Fibroblast of mammary gland (primary cell): Measurements from ENCODE around the gene TYSND1.
A peak's percentile ranks its signal among the peaks of the same experiment; 100 is the strongest.
"Not testable (repeated sequence)": the region's sequence is repeated elsewhere in the genome, so short reads cannot be mapped to it uniquely, and the experiment has no call there.

ENCODE experiments used
- DNase-seq: peaks from one replicate; pipeline ENCODE4 v3.0.0-alpha.2; 2010; ENCODE audit warnings: low read depth
- H3K4me3 ChIP-seq: 2 replicates; pipeline ENCODE4 v1.5.1; 2011; ENCODE audit warnings: low read depth, mild to moderate bottlenecking, low read length, moderate library complexity; ENCODE audit not compliant: control insufficient read depth
- TF ChIP-seq, protein P1 (sequence below): conservative IDR thresholded peaks from 2 replicates; pipeline ENCODE4 v1.5.1; 2011; ENCODE audit warnings: low read depth, low read length, inconsistent platforms; ENCODE audit not compliant: control insufficient read depth, insufficient read depth

Gene TYSND1

DNA sequence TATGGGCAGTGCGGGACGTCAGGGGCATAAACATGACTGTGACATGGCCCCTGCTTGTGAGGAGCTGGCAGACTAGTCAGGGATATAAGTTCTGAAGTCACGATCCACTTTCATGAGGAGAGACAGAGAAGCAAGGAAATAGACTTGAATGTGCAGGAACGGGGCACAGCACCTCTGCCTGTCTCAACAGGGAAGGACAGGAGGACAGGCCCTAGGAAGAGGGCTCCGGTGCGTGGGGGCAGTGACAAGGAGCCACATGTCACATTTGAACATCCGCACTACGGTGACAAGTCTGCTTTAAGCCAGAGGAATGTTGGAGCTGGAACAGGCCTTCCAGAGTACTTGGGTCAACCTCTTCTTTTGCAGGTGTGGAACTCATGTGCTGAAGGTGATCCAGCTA, 43.6 kb upstream of the TYSND1 start:
- TF ChIP-seq, protein P1, sequence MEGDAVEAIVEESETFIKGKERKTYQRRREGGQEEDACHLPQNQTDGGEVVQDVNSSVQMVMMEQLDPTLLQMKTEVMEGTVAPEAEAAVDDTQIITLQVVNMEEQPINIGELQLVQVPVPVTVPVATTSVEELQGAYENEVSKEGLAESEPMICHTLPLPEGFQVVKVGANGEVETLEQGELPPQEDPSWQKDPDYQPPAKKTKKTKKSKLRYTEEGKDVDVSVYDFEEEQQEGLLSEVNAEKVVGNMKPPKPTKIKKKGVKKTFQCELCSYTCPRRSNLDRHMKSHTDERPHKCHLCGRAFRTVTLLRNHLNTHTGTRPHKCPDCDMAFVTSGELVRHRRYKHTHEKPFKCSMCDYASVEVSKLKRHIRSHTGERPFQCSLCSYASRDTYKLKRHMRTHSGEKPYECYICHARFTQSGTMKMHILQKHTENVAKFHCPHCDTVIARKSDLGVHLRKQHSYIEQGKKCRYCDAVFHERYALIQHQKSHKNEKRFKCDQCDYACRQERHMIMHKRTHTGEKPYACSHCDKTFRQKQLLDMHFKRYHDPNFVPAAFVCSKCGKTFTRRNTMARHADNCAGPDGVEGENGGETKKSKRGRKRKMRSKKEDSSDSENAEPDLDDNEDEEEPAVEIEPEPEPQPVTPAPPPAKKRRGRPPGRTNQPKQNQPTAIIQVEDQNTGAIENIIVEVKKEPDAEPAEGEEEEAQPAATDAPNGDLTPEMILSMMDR = no peak
- no peak overlapping the region for H3K4me3 ChIP-seq
- no peak for DNase-seq

DNA sequence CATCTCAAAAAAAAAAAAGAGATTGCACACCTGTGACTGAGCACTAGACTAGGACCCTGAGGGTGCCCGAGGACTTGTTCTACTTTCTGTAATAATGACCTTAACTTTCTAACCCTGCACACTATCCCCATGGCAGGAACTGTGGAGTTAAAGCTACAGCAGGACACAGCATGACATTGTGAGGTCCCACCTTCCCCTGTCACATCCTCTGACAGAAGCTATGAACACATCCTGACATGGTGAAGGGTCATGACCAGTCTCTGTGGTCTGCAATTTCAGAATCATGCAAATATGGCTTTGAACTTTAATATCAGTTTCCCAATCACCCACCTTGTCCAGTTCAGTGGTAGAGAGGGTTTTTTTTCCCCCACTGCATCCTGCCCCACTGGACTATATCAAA, 42.3 kb upstream of the TYSND1 start:
- H3K4me3 ChIP-seq = no peak overlapping the region
- TF ChIP-seq, protein P1 = no peak
- DNase-seq = no peak

DNA sequence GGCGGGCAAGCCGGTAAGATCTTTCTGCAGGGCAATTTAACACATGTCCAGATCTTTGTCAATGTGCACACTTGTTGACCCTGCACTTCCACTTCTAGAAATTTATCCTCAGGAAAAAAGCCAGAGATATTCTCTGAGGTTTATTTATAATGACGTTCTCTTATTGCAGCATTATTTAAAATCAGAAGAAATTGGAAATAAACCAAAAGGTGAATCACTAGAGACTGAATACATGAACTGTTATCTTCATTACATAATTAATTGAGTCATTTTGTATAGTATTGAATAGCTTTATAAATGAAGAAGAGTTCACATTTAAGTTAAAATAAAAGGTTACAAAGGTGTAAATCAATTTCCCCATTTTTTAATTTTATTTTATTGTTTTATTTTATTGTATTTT, 40.1 kb upstream of the TYSND1 start:
- TF ChIP-seq, protein P1 = no peak
- no peak overlapping the region for H3K4me3 ChIP-seq
- peak; percentile 54 for DNase-seq

DNA sequence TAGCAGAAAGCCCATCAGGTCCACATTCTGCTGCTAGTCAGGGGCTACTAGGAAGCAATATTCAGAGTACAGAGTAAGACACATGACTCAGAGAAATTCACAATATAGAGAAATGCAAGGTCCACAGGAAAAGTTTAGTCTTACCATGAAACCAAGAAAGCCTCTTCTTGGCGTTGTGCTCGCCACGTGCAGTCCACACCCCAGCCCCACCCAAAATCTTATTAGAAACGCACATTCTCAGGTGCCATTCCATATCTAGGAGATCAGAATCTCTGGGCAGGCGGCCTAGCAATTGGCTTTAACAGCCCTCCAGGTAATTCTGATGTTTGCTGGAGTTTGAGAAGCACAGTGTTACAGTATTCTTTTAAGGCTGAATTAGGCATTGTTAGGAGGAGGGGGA, 39.6 kb upstream of the TYSND1 start:
- no peak overlapping the region for H3K4me3 ChIP-seq
- TF ChIP-seq, protein P1 = no peak
- DNase-seq = no peak

DNA sequence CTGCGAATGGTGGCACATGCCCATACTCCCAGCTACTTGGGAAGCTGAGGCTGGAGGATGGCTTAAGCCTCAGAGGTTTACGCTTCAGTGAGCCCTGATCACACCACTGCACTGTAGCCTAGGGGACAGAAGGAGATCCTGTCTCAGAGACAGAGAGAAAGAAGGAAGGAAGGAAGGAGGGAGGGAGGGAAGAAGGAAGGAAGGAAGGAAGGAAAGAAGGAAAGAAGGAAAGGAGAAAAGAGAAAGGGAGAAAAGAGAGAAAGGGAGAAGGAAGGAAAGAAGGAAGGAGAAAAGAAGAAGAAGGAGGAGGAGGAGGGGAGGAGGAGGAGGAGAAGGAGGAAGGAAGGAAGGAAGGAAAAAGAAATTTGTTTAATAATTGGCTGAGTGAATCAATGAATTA, 36.8 kb upstream of the TYSND1 start:
- no peak for DNase-seq
- TF ChIP-seq, protein P1 = no peak
- H3K4me3 ChIP-seq = no peak overlapping the region

DNA sequence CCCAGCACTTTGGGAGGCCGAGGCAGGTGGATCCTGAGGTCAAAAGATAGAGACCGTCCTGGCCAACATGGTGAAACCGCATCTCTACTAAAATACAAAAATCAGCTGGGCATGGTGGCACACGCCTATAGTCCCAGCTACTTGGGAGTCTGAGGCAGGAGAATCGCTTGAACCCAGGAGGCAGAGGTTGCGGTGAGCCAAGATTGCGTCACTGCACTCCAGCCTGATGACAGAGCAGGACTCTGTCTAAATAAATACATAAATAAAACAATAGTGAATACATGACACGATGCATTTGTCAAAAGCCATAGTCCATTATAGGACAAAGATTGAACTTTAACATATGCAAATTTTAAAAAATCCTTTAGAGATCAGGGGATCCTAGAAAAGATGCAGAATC, 32.7 kb upstream of the TYSND1 start:
- DNase-seq, H3K4me3 ChIP-seq: not testable (repeated sequence)

DNA sequence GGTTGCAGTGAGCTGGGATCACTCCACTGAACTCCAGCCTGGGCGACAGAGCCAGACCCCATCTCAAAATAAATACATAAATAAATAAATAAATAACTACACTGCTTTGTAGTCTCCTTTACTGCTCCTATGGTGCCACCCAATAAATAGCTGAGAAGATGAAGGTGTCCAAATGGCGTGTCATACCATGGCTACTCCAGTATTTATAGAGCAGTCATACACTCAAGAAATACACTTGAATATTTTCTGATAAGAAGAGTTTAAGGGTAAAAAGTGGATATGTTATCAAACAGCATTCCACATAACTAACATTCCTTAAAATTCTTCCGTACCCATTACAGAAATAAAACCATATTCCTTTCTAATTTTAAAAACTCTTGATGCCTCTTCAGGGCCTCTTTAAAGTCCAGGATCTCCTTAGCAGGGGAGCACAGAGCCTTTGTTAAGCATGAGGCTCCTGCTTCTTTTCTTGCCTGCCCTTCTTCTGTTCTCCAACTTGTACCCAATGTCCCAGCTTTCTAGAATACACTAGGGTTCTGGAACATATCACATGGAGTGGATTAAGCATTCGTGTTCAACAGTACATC, 31.7 kb upstream of the TYSND1 start:
- TF ChIP-seq, protein P1 = no peak

More for the DNA sequence above, 31.7 kb upstream of the TYSND1 start:
- DNase-seq = no peak
- H3K4me3 ChIP-seq = no peak overlapping the region
